HepG2 (cell line): ENCODE measurements around the gene LTBR. TPM values are rescaled to one million over a fixed set of nuclear protein-coding genes. Genes with fewer than 3 reads are reported as not detected.

Source experiments
- DNMT1 ChIP-seq: sonication (generic); formaldehyde crosslinking; IDR thresholded peaks from 2 replicates; pipeline ENCODE4 v1.5.1; 2020; ENCODE audit warnings: mild to moderate bottlenecking, missing genetic modification reagents
- ETV5 ChIP-seq: IDR thresholded peaks from 2 replicates; pipeline ENCODE4 v1.6.1; 2018; ENCODE audit warnings: missing biosample characterization, missing genetic modification reagents, inconsistent platforms, borderline replicate concordance
- FOSL1 ChIP-seq: sonication (generic); formaldehyde crosslinking; IDR thresholded peaks from 2 replicates; pipeline ENCODE4 v1.9.0; 2021; ENCODE audit warnings: missing genetic modification reagents, borderline replicate concordance
- HNF4A ChIP-seq: sonication (generic); formaldehyde crosslinking; IDR thresholded peaks from 2 replicates; pipeline ENCODE4 v1.4.0; 2020; ENCODE audit warnings: missing genetic modification reagents
- MEF2D ChIP-seq: sonication (generic); formaldehyde crosslinking; IDR thresholded peaks from 2 replicates; pipeline ENCODE4 v1.5.1; 2020; ENCODE audit warnings: mild to moderate bottlenecking, missing genetic modification reagents
- NFE2 ChIP-seq: sonication (generic); formaldehyde crosslinking; IDR thresholded peaks from 2 replicates; pipeline ENCODE4 v1.4.0; 2020; ENCODE audit warnings: missing genetic modification reagents
- NKX3-1 ChIP-seq: sonication (generic); formaldehyde crosslinking; IDR thresholded peaks from 2 replicates; pipeline ENCODE4 v1.5.0; 2020; ENCODE audit warnings: missing genetic modification reagents
- PHF21A ChIP-seq: sonication (generic); formaldehyde crosslinking; IDR thresholded peaks from 2 replicates; pipeline ENCODE4 v1.5.0; 2020; ENCODE audit warnings: mild to moderate bottlenecking, missing genetic modification reagents
- PRPF4 ChIP-seq: fragments of 200-400 bp; formaldehyde crosslinking; IDR thresholded peaks from 2 replicates; pipeline ENCODE4 v1.6.1; 2016; ENCODE audit warnings: low read length, low read depth; ENCODE audit not compliant: poor library complexity, severe bottlenecking
- TP53 ChIP-seq: sonication (generic); formaldehyde crosslinking; conservative IDR thresholded peaks from 2 replicates; pipeline ENCODE4 v1.4.0; 2020; ENCODE audit warnings: missing genetic modification reagents
- U2AF2 ChIP-seq: fragments of 200-400 bp; formaldehyde crosslinking; IDR thresholded peaks from 2 replicates; pipeline ENCODE4 v1.6.1; 2017; ENCODE audit warnings: low read depth, mild to moderate bottlenecking, low read length
- WIZ ChIP-seq: sonication (generic); formaldehyde crosslinking; IDR thresholded peaks from 2 replicates; pipeline ENCODE4 v1.5.1; 2020; ENCODE audit warnings: mild to moderate bottlenecking, missing genetic modification reagents
- ZBTB40 ChIP-seq, 2 experiments: fragments of 450-650 bp in 1 of 2; sonication (generic) in 1 of 2; formaldehyde crosslinking in 1 of 2; IDR thresholded peaks; 2 replicates each; pipeline versions ENCODE4 v1.6.1 to v1.8.0; 2016 to 2022; ENCODE audit warnings: antibody characterized with exemption in 1 of 2, mild to moderate bottlenecking in 1 of 2, missing genetic modification reagents in 1 of 2
- ZNF484 ChIP-seq: sonication (generic); formaldehyde crosslinking; IDR thresholded peaks from 2 replicates; pipeline ENCODE4 v1.5.1; 2020; ENCODE audit warnings: mild to moderate bottlenecking, low read depth, missing genetic modification reagents, borderline replicate concordance
- ZNF503 ChIP-seq: sonication (generic); formaldehyde crosslinking; IDR thresholded peaks from 2 replicates; pipeline ENCODE4 v1.4.0; 2020; ENCODE audit warnings: missing genetic modification reagents
- ZNF543 ChIP-seq: sonication (generic); formaldehyde crosslinking; IDR thresholded peaks from 2 replicates; pipeline ENCODE4 v1.4.0; 2020; ENCODE audit warnings: mild to moderate bottlenecking, missing genetic modification reagents
- ZNF761 ChIP-seq: sonication (generic); formaldehyde crosslinking; conservative IDR thresholded peaks from 2 replicates; pipeline ENCODE4 v1.4.0; 2020; ENCODE audit warnings: mild to moderate bottlenecking, missing genetic modification reagents
- ZNF776 ChIP-seq: sonication (generic); formaldehyde crosslinking; IDR thresholded peaks from 2 replicates; pipeline ENCODE4 v1.4.0; 2020; ENCODE audit warnings: mild to moderate bottlenecking, missing genetic modification reagents
- ZSCAN12 ChIP-seq: sonication (generic); formaldehyde crosslinking; IDR thresholded peaks from 2 replicates; pipeline ENCODE4 v1.9.0; 2021; ENCODE audit warnings: mild to moderate bottlenecking, missing genetic modification reagents
- polyA plus RNA-seq, 8 experiments: library from polyadenylated mRNA; depleted of rRNA in 3 of 8; stranded (reverse) in 7 of 8; unstranded in 1 of 8; fragments of >200 nt; fragmentation: Illumina TruSeq in 4 of 8; extraction: Trizol in 4 of 8; gene quantifications; 2 replicates each; pipeline versions ENCODE4 v1.2.1 to v1.2.3, GENCODE V29; 2011 to 2016; ENCODE audit warnings: low read depth in 4 of 8, missing spikeins in 1 of 8, mixed read lengths in 1 of 8; ENCODE audit not compliant: insufficient read depth in 1 of 8
- total RNA-seq, 5 experiments: library from RNA; depleted of rRNA; stranded (reverse); fragments of >200 nt; fragmentation: Illumina TruSeq; extraction: Trizol; gene quantifications; 2 replicates each; pipeline ENCODE4 v1.2.3, GENCODE V29; 2016; ENCODE audit warnings: low read depth in 1 of 5

LTBR gene
- total and polyA plus RNA-seq, 2 of the 13 experiments (the other 11 are each of a cell fraction or from before 2014, with no cell fraction given): 31.4 to 34.8 TPM

GRCh38 chr12:6372403-6373003, 11.5 kb upstream of the LTBR start (continued):
- TF ChIP-seq NKX3-1 (CRISPR knock-in tag): peak; percentile 62; the same call in 1 of the 2 replicates
- no peak for TF ChIP-seq U2AF2
- peak; percentile 91; the same call in 1 of the 2 replicates for TF ChIP-seq ETV5 (CRISPR knock-in tag)
- no peak for TF ChIP-seq ZSCAN12 (CRISPR knock-in tag)
- TF ChIP-seq ZBTB40 (IDR thresholded peaks at IDR 0.05): no peak
- no peak for TF ChIP-seq ZBTB40 (CRISPR knock-in tag; IDR thresholded peaks at IDR 0.05)
- peak; percentile 52 for TF ChIP-seq HNF4A
- no peak for TF ChIP-seq TP53 (CRISPR knock-in tag)
- TF ChIP-seq ZNF761 (CRISPR knock-in tag): no peak
- TF ChIP-seq ZNF503: peak; percentile 92
- TF ChIP-seq ZNF484: no peak
- no peak for TF ChIP-seq ZNF543 (CRISPR knock-in tag)
- peak; percentile 89 for TF ChIP-seq PHF21A (CRISPR knock-in tag)
- no peak for TF ChIP-seq PRPF4
- TF ChIP-seq ZNF776 (CRISPR knock-in tag): no peak
- TF ChIP-seq NFE2 (CRISPR knock-in tag): no peak
- no peak for TF ChIP-seq DNMT1 (CRISPR knock-in tag)
- no peak for TF ChIP-seq WIZ
- TF ChIP-seq MEF2D (CRISPR knock-in tag): peak; percentile 47; the same call in 1 of the 2 replicates
- 0 out of 2 replicates have a peak, but pooled peaks have one; percentile 14 for TF ChIP-seq FOSL1 (CRISPR knock-in tag)
